Trophoblast cell (in vitro differentiated cells and primary cell): Measurements from ENCODE around the gene SACS.
"Not testable (repeated sequence)": the region's sequence is repeated elsewhere in the genome, so short reads cannot be mapped to it uniquely, and the experiment has no call there.

Experiments used
- DNase-seq, 2 donors: peaks; one replicate each; pipeline ENCODE4 v3.0.0-alpha.2; 2016
- H2AFZ ChIP-seq: 2 replicates; pipeline ENCODE4 v1.6.1; 2013; ENCODE audit warnings: low read length, moderate library complexity, mild to moderate bottlenecking; ENCODE audit not compliant: insufficient read depth, poor library complexity
- H2AK5ac ChIP-seq: 2 replicates; pipeline ENCODE4 v1.6.1; 2013; ENCODE audit warnings: mild to moderate bottlenecking, low read length
- H2BK120ac ChIP-seq: 2 replicates; pipeline ENCODE4 v1.6.1; 2013; ENCODE audit warnings: low read length, mild to moderate bottlenecking, moderate library complexity; ENCODE audit not compliant: insufficient read depth, poor library complexity
- H2BK12ac ChIP-seq: 2 replicates; pipeline ENCODE4 v1.6.1; 2013; ENCODE audit warnings: mild to moderate bottlenecking, low read length, moderate library complexity
- H2BK5ac ChIP-seq: 2 replicates; pipeline ENCODE4 v1.6.1; 2013; ENCODE audit warnings: low read length, low read depth, moderate library complexity, mild to moderate bottlenecking; ENCODE audit not compliant: poor library complexity
- H3K14ac ChIP-seq: 2 replicates; pipeline ENCODE4 v1.6.1; 2013; ENCODE audit warnings: mild to moderate bottlenecking, low read length
- H3K18ac ChIP-seq: 2 replicates; pipeline ENCODE4 v1.6.1; 2013; ENCODE audit warnings: mild to moderate bottlenecking, low read length
- H3K23ac ChIP-seq: 2 replicates; pipeline ENCODE4 v1.6.1; 2013; ENCODE audit warnings: low read length
- H3K27ac ChIP-seq: 2 replicates; pipeline ENCODE4 v1.5.1; 2013; ENCODE audit warnings: low read depth, mild to moderate bottlenecking, inconsistent platforms, low read length, moderate library complexity
- H3K27me3 ChIP-seq: 2 replicates; pipeline ENCODE4 v1.6.1; 2013; ENCODE audit warnings: inconsistent platforms, mild to moderate bottlenecking, low read length, moderate library complexity; ENCODE audit not compliant: insufficient read depth
- H3K36me3 ChIP-seq, 2 experiments: 1 replicate in 1 of 2; 2 replicates in 1 of 2; pipeline ENCODE4 v1.6.1; 2013; ENCODE audit warnings: low read length in 2 of 2, mild to moderate bottlenecking in 2 of 2, moderate library complexity in 1 of 2; ENCODE audit not compliant: insufficient read depth in 2 of 2, control insufficient read depth in 1 of 2
- H3K4ac ChIP-seq: 2 replicates; pipeline ENCODE4 v1.6.1; 2013; ENCODE audit warnings: low read depth, mild to moderate bottlenecking, low read length, moderate library complexity
- H3K4me1 ChIP-seq, 2 experiments: 1 replicate in 1 of 2; 2 replicates in 1 of 2; pipeline ENCODE4 v1.6.1; 2013; ENCODE audit warnings: low read length in 2 of 2, mild to moderate bottlenecking in 2 of 2, moderate library complexity in 1 of 2; ENCODE audit not compliant: insufficient read depth in 2 of 2, control insufficient read depth in 1 of 2
- H3K4me2 ChIP-seq: 2 replicates; pipeline ENCODE4 v1.6.1; 2013; ENCODE audit warnings: inconsistent platforms, mild to moderate bottlenecking, low read length, moderate library complexity
- H3K4me3 ChIP-seq: 2 replicates; pipeline ENCODE4 v1.5.1; 2013; ENCODE audit warnings: mild to moderate bottlenecking, low read depth, low read length, inconsistent platforms
- H3K79me1 ChIP-seq: one replicate; pipeline ENCODE4 v1.6.1; 2013; ENCODE audit warnings: low read length
- H3K79me2 ChIP-seq: 2 replicates; pipeline ENCODE4 v1.6.1; 2013; ENCODE audit warnings: low read length, mild to moderate bottlenecking; ENCODE audit not compliant: control insufficient read depth, insufficient read depth, poor library complexity
- H3K9ac ChIP-seq: 2 replicates; pipeline ENCODE4 v1.6.1; 2013; ENCODE audit warnings: mild to moderate bottlenecking, low read length
- H3K9me3 ChIP-seq: 2 replicates; pipeline ENCODE4 v1.6.1; 2013; ENCODE audit warnings: low read depth, mild to moderate bottlenecking, control low read depth, inconsistent platforms, low read length; ENCODE audit not compliant: insufficient read depth
- H4K12ac ChIP-seq: 2 replicates; pipeline ENCODE4 v1.6.1; 2013; ENCODE audit warnings: low read depth, mild to moderate bottlenecking, low read length, moderate library complexity
- H4K8ac ChIP-seq: 2 replicates; pipeline ENCODE4 v1.6.1; 2013; ENCODE audit warnings: low read depth, mild to moderate bottlenecking, low read length, moderate library complexity
- H4K91ac ChIP-seq: one replicate; pipeline ENCODE4 v1.6.1; 2013; ENCODE audit warnings: low read depth, mild to moderate bottlenecking, low read length, moderate library complexity
- WGBS: extraction: QIAGEN DNeasy Blood & Tissue Kit; methylation state at CpG from one replicate; pipeline ENCODE4 v1.1.7; 2013; ENCODE audit warnings: missing lambda C conversion rate; ENCODE audit not compliant: insufficient read length, insufficient coverage; ENCODE audit errors: extremely low coverage; 5-methylcytosine and 5-hydroxymethylcytosine counted together

The SACS gene

GRCh38 chr13:23319883-23320224 lies 113.6 kb downstream of the SACS start:
- H2AK5ac ChIP-seq, result no peak overlapping the region
- no peak overlapping the region for H3K9ac ChIP-seq
- H3K79me2 ChIP-seq, result no peaks in the 10 kb centered on the region
- H2AFZ ChIP-seq, result no peak overlapping the region
- no peak overlapping the region for H2BK5ac ChIP-seq
- peaks cover 8% of the 10 kb centered on the region for H3K79me1 ChIP-seq
- no peak overlapping the region for H2BK120ac ChIP-seq
- no peak overlapping the region for H3K18ac ChIP-seq
- no peak overlapping the region for H2BK12ac ChIP-seq
- H3K4me3 ChIP-seq, result no peak overlapping the region
- H3K27me3 ChIP-seq, result no peaks in the 10 kb centered on the region
- peaks cover 2 to 5% of the 10 kb centered on the region in 2 experiments for H3K4me1 ChIP-seq
- H3K14ac ChIP-seq, result no peak overlapping the region
- no peaks in the 10 kb centered on the region for H3K9me3 ChIP-seq
- H3K36me3 ChIP-seq, result no peaks in the 10 kb centered on the region
- no peak for DNase-seq
- H3K27ac ChIP-seq, result no peak overlapping the region
- no peak overlapping the region for H3K4ac ChIP-seq
- no CpG with 5 or more reads among the region's 3 CpGs for WGBS
- no peak overlapping the region for H4K91ac ChIP-seq
- H3K23ac ChIP-seq, result no peak overlapping the region
- no peak overlapping the region for H4K12ac ChIP-seq
- H3K4me2 ChIP-seq, result no peak overlapping the region
- H4K8ac ChIP-seq, result no peak overlapping the region

GRCh38 chr13:23314837-23315236 lies 118.7 kb downstream of the SACS start:
- not testable (repeated sequence) for H4K8ac ChIP-seq, H3K4me1 ChIP-seq, H3K14ac ChIP-seq, H3K18ac ChIP-seq, H3K27me3 ChIP-seq, DNase-seq, H3K4me3 ChIP-seq, H2AK5ac ChIP-seq, H3K4me2 ChIP-seq, H3K9me3 ChIP-seq, H2BK120ac ChIP-seq, H4K91ac ChIP-seq, H3K79me1 ChIP-seq, H3K79me2 ChIP-seq, H4K12ac ChIP-seq, H3K27ac ChIP-seq, H3K4ac ChIP-seq, H3K23ac ChIP-seq, H3K36me3 ChIP-seq, H2BK5ac ChIP-seq, H3K9ac ChIP-seq, H2BK12ac ChIP-seq, H2AFZ ChIP-seq
- WGBS, result no CpG with 5 or more reads among the region's 6 CpGs

- H3K14ac ChIP-seq, result no peak overlapping the region
- no CpG with 5 or more reads among the region's 1 CpG for WGBS
- no peak overlapping the region for H3K18ac ChIP-seq
- no peak overlapping the region for H2BK120ac ChIP-seq
- no peaks in the 10 kb centered on the region for H3K36me3 ChIP-seq
- no peaks in the 10 kb centered on the region for H3K27me3 ChIP-seq
- no peak overlapping the region for H2AFZ ChIP-seq
- H3K4me3 ChIP-seq, result no peak overlapping the region
- no peaks in the 10 kb centered on the region for H3K9me3 ChIP-seq
- H2BK12ac ChIP-seq, result no peak overlapping the region
- no peak overlapping the region for H2BK5ac ChIP-seq
- DNase-seq, result no peak
- H3K4me2 ChIP-seq, result no peak overlapping the region
- no peak overlapping the region for H4K8ac ChIP-seq
- H3K27ac ChIP-seq, result no peak overlapping the region
- no peak overlapping the region for H4K12ac ChIP-seq
- H3K79me2 ChIP-seq, result no peaks in the 10 kb centered on the region
- H3K4ac ChIP-seq, result no peak overlapping the region
- H2AK5ac ChIP-seq, result no peak overlapping the region
- no peak overlapping the region for H3K9ac ChIP-seq
- H3K4me1 ChIP-seq, result no peaks in the 10 kb centered on the region
- no peak overlapping the region for H4K91ac ChIP-seq
- no peak overlapping the region for H3K23ac ChIP-seq
- H3K79me1 ChIP-seq, result no peaks in the 10 kb centered on the region
These were observed 140.9 kb downstream of the SACS start for GRCh38 chr13:23292586-23292985.

- no peak overlapping the region for H3K14ac ChIP-seq
- H4K8ac ChIP-seq, result no peak overlapping the region
- H3K27ac ChIP-seq, result no peak overlapping the region
- no peak overlapping the region for H2BK120ac ChIP-seq
- H3K18ac ChIP-seq, result no peak overlapping the region
- no peak overlapping the region for H3K4me3 ChIP-seq
- H3K79me2 ChIP-seq, result no peaks in the 10 kb centered on the region
- H2AFZ ChIP-seq, result no peak overlapping the region
- no peaks in the 10 kb centered on the region for H3K9me3 ChIP-seq
- no peak overlapping the region for H4K12ac ChIP-seq
- H2BK12ac ChIP-seq, result no peak overlapping the region
- H3K4me1 ChIP-seq, result no peaks in the 10 kb centered on the region
- no peak overlapping the region for H3K9ac ChIP-seq
- H3K4ac ChIP-seq, result no peak overlapping the region
- WGBS, result no CpG with 5 or more reads among the region's 5 CpGs
- no peaks in the 10 kb centered on the region for H3K79me1 ChIP-seq
- DNase-seq, result no peak
- no peak overlapping the region for H2BK5ac ChIP-seq
- no peaks in the 10 kb centered on the region for H3K27me3 ChIP-seq
- H3K23ac ChIP-seq, result no peak overlapping the region
- H4K91ac ChIP-seq, result no peak overlapping the region
- H3K36me3 ChIP-seq, result no peaks in the 10 kb centered on the region
- H3K4me2 ChIP-seq, result no peak overlapping the region
- H2AK5ac ChIP-seq, result no peak overlapping the region
These were observed 143.6 kb downstream of the SACS start for GRCh38 chr13:23289917-23290357.
